GM20000 (cell line): ENCODE data around the gene ENTPD2.
"Not testable (repeated sequence)": the region's sequence is repeated elsewhere in the genome, so short reads cannot be mapped to it uniquely, and the experiment has no call there.

Experiments used
- DNase-seq: peaks from one replicate; pipeline ENCODE4 v3.0.0; 2012; ENCODE audit warnings: low spot score
- CTCF ChIP-seq: IDR thresholded peaks from 2 replicates; pipeline ENCODE4 v1.5.1; 2012; ENCODE audit warnings: mild to moderate bottlenecking, control low read depth; ENCODE audit errors: extremely low read depth, missing control alignments

ENTPD2 gene

GRCh38 chr9:137065336-137065967, 11.6 kb upstream of the ENTPD2 start:
- no peak for DNase-seq
- TF ChIP-seq CTCF: no peak

- DNase-seq: no peak
- TF ChIP-seq CTCF: no peak
These were observed 11.0 kb upstream of the ENTPD2 start for GRCh38 chr9:137064880-137065164.

- TF ChIP-seq CTCF: peak; percentile 95
- peak; percentile 81 for DNase-seq
These were observed 10.4 kb upstream of the ENTPD2 start for GRCh38 chr9:137064027-137064879.

- TF ChIP-seq CTCF: no peak
- DNase-seq: no peak
These were observed 9.6 kb upstream of the ENTPD2 start for GRCh38 chr9:137063311-137064026.

- not testable (repeated sequence) for DNase-seq
These were observed 8.9 kb upstream of the ENTPD2 start for GRCh38 chr9:137062798-137063197.

GRCh38 chr9:137062384-137062783, 8.5 kb upstream of the ENTPD2 start:
- no peak for DNase-seq
- no peak for TF ChIP-seq CTCF

- DNase-seq: no peak
These were observed 4.8 kb upstream of the ENTPD2 start for GRCh38 chr9:137058521-137059234.

More at GRCh38 chr9:137058521-137059234, 4.8 kb upstream of the ENTPD2 start:
- no peak for TF ChIP-seq CTCF
